ENCODE data around the gene MED23.

The MED23 gene

DNA sequence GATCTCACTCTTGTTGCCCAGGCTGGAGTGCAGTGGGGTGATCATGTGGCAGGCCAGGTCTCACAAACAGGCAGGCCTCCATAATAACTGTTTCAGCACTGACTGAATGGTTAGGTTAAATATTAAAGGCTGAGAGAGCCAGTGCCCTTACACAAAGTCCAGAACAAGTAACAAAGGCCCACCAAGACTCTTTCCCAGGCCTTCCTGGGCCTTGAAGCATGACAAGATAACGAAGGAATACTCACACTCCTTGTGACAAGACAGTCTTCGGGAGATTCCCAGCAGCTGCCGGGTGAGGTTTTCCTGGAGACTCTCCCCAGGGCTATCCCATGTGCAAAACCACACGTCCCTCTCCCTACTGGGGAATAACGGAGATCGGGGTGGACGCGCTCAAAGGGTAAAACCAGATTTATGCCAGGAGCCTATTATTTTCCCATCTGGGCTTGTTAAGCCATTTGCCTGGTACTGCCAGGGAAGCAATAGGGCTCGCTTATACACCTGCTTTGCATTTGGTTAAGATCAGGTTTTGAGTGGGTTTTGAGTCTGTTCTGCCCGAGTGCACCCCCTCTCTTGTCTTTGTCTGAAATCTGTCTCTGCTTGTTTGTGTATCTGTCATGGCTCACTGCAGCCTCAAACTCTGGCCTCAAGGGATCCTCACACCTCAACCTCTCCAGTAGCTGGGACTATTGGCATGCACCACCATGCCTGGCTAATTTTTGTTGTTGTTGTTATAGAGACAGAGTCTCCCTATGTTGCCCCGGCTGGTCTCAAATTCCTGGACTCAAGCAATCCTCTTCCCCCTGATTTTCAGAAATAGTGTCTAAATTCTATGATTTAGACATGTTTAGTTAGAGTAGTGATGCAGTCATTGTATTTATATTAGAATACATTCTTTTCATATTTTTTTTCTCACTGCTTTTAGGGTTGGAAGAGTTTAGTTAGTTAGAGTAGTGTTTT lies 7.6 kb upstream of the MED23 start:
- TF ChIP-seq, protein P1, sequence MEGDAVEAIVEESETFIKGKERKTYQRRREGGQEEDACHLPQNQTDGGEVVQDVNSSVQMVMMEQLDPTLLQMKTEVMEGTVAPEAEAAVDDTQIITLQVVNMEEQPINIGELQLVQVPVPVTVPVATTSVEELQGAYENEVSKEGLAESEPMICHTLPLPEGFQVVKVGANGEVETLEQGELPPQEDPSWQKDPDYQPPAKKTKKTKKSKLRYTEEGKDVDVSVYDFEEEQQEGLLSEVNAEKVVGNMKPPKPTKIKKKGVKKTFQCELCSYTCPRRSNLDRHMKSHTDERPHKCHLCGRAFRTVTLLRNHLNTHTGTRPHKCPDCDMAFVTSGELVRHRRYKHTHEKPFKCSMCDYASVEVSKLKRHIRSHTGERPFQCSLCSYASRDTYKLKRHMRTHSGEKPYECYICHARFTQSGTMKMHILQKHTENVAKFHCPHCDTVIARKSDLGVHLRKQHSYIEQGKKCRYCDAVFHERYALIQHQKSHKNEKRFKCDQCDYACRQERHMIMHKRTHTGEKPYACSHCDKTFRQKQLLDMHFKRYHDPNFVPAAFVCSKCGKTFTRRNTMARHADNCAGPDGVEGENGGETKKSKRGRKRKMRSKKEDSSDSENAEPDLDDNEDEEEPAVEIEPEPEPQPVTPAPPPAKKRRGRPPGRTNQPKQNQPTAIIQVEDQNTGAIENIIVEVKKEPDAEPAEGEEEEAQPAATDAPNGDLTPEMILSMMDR (IDR thresholded peaks at IDR 0.05; ENCODE audit: low read depth, low read length, missing control alignments): no peak
- in situ Hi-C loops (cut with HindIII; ENCODE audit: low sequenced_read_pairs): no loop called here
- DNase-seq (ENCODE audit: low read depth): no peak
- no peak overlapping the region for H3K4me3 ChIP-seq (ENCODE audit: low read depth, low read length)

DNA sequence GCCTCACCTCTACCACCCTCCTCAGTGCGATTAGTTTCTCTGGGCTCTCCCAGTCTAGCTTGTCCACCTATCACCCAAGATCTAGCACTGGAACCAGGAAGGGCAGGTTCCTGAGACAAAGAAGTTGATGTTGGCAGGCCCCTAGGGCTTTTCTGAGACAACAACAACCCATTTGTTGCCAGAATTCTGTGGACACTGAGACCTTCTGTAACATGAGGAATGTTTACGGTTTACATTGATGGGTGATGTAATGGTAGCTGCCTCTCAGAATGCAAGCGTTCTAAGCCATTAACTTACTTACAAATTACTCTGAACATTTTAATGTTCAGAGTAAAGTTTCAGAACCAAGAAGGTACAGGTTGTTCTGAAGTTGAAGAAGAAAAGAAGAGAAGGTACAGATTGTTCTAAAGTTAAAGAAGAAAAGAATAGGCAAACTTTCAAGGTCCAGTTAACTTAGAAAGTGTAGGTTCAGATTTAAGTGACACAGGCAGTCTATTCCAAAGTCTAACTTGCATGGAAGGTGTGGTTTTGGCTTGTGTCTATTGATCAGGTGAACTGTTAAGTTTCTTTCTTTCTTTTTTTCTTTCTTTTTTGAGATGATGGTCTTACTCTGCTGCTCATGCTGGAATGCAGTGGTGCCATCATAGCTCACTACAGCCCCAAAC lies 3.7 kb upstream of the MED23 start:
- H3K4me3 ChIP-seq (ENCODE audit: low read depth, low read length): no peak overlapping the region
- no peak for DNase-seq (ENCODE audit: low read depth)

DNA sequence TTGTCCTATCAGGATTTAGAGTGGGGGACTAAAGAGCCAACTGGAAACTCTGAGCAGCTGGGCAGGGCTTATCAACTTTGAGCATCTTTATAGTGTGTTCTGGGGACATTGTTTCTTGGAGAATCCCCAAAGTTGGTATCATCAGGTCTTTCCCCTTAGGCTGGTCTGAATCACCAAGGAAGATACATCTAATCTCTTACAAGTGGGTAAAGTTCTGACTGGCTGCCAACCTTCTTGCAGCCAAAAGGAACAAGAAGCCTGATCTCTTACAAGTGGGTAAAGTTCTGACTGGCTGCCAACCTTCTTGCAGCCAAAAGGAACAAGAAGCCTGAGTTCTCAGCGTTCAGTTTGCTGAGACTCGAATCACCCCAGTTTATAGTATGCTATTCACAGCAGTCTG lies 1.6 kb upstream of the MED23 start:
- in situ Hi-C loops (cut with HindIII; ENCODE audit: low sequenced_read_pairs): no loop called here
- TF ChIP-seq, protein P1 (IDR thresholded peaks at IDR 0.05; ENCODE audit: low read depth, low read length, missing control alignments): no peak
- DNase-seq (ENCODE audit: low read depth): no peak
- H3K4me3 ChIP-seq (ENCODE audit: low read depth, low read length): no peak overlapping the region

More for the DNA sequence above, 3.7 kb upstream of the MED23 start:
- in situ Hi-C loops (cut with HindIII; ENCODE audit: low sequenced_read_pairs): no loop called here
- TF ChIP-seq, protein P1 (IDR thresholded peaks at IDR 0.05; ENCODE audit: low read depth, low read length, missing control alignments): no peak

DNA sequence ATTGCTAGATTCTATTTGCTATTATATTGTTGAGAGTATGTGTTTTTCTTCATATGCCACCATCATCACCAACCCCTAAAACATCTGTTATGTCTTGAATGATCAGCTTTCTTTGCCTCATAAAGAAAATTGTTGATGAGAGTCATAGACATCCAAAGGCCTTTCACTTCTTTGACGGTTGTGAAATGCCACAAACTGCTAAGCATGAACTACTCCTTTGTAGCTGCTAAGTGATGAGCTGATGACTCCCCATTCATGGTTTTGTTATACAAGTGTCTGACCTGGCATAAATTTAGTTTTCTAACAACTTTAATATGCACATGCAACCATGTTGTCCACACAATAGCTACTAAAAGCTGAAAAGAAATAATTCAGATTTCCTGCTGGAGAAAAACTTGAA lies 684 bp upstream of the MED23 start:
- peak overlapping the region; percentile 82 for H3K4me3 ChIP-seq (ENCODE audit: low read depth, low read length)
- no peak for DNase-seq (ENCODE audit: low read depth)
- in situ Hi-C loops (cut with HindIII; ENCODE audit: low sequenced_read_pairs): no loop called here
- TF ChIP-seq, protein P1 (IDR thresholded peaks at IDR 0.05; ENCODE audit: low read depth, low read length, missing control alignments): no peak

DNA sequence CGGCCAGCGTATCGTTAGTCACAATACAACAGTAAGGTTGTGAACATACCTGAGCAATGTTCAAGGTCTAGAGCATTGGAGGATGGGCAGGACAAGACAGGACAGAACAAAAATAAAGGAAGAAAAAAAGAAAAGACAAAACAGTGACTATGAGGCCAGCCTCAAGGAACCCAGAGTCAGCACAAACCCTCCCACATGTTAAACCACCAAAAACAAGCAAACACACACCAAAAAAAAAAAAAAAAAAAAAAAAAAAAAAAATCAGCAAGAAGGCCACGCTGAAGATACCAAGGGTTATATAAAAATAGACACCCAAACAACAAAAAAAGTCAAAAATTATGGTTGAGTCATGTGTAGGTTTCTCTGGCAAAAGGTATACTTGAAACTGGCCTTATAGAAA lies 12.8 kb downstream of the MED23 start:
- TF ChIP-seq, protein P1 (IDR thresholded peaks at IDR 0.05; ENCODE audit: low read depth, low read length, missing control alignments): no peak
- in situ Hi-C loops (cut with HindIII; ENCODE audit: low sequenced_read_pairs): no loop called here
- DNase-seq (ENCODE audit: low read depth): no peak
- H3K4me3 ChIP-seq (ENCODE audit: low read depth, low read length): no peak overlapping the region

DNA sequence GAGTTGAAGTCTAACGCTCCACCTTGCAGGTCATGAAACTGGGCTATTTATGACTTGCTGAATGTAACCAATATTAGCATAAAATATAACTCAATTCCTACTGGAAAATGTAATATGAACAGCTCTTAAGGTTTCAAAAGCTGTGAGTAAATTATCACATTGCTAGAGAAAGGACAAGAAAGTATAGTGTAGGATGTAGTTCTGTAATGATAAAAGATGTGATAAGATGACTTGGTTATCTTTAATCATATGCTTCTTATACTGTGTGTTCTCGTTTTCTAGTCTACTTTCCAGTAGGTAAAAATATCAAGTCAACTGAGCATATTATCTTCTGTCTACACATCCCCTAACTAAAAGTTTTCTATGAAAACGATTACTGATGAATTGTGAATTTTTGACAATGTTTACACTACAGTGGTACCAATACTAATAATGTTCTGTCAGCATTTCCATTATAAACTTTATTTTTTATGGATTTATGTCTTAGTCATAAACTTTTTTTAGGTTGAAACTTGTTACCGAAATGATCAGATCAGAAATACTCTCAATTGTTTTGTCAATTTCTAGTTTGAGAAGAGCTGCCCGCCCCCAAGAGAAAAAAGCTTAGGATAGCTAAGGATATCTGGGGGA lies 14.6 kb downstream of the MED23 start:
- DNase-seq (ENCODE audit: low read depth): no peak
- no peak overlapping the region for H3K4me3 ChIP-seq (ENCODE audit: low read depth, low read length)
- in situ Hi-C loops (cut with HindIII; ENCODE audit: low sequenced_read_pairs): no loop called here
- TF ChIP-seq, protein P1 (IDR thresholded peaks at IDR 0.05; ENCODE audit: low read depth, low read length, missing control alignments): no peak

All from astrocyte of the cerebellum (primary cell).